Astrocyte (in vitro differentiated cells and primary cell): ENCODE results near the gene TEX2.

Experiments
- CTCF ChIP-seq: IDR thresholded peaks from 2 replicates; pipeline ENCODE4 v1.5.1; 2011; ENCODE audit warnings: low read depth, mild to moderate bottlenecking, inconsistent platforms, low read length, moderate library complexity; ENCODE audit not compliant: insufficient read depth
- EZH2 ChIP-seq: IDR thresholded peaks from 2 replicates; pipeline ENCODE4 v1.6.1; 2012; ENCODE audit warnings: mild to moderate bottlenecking, low read length, inconsistent platforms; ENCODE audit not compliant: insufficient read depth

- TF ChIP-seq CTCF = no peak
- no peak for TF ChIP-seq EZH2
These were observed 19.7 kb upstream of the TEX2 start for GRCh38 chr17:64282753-64283080.
